Activated T-cell treated with anti-CD3 and anti-CD28 coated beads, Interleukin-2, amount 50 U/mL, for 4 hours (primary cell): ENCODE results near the gene CCR1. TPM values are rescaled to one million over a fixed set of nuclear protein-coding genes. Genes with fewer than 3 reads are reported as not detected.
A peak's percentile ranks its signal among the peaks of the same experiment; 100 is the strongest.
"Not testable (repeated sequence)": the region's sequence is repeated elsewhere in the genome, so short reads cannot be mapped to it uniquely, and the experiment has no call there.

Experiments
- ATAC-seq, 2 donors: fragments of 200-7000 bp; cut with Tn5 transposase; one replicate each; pipeline ENCODE4 v1.10.0; 2021
- DNase-seq: peaks from one replicate; pipeline ENCODE4 v3.0.0-alpha.2; 2020
- H3K27me3 Mint-ChIP-seq: one replicate; pipeline ENCODE4 v1.8.0; 2021; ENCODE audit warnings: low read depth, mixed read lengths
- H3K36me3 Mint-ChIP-seq: one replicate; pipeline ENCODE4 v1.8.0; 2022; ENCODE audit warnings: mixed read lengths; ENCODE audit not compliant: insufficient read depth
- H3K4me1 Mint-ChIP-seq: one replicate; pipeline ENCODE4 v1.8.0; 2021; ENCODE audit warnings: low read depth, mixed read lengths
- H3K4me3 Mint-ChIP-seq: one replicate; pipeline ENCODE4 v1.8.0; 2021; ENCODE audit warnings: mild to moderate bottlenecking, moderate library complexity, mixed read lengths
- H3K9me3 Mint-ChIP-seq: one replicate; pipeline ENCODE4 v1.8.0; 2021; ENCODE audit warnings: mixed read lengths
- total RNA-seq, 3 donors: library from RNA; stranded (reverse); gene quantifications; one replicate each; pipeline ENCODE4 v1.2.1, GENCODE V29; 2021

Gene CCR1
- total RNA-seq, 3 donors from 2014 or later, result 0.57 to 3.2 (median 1.2) TPM

GRCh38 chr3:46222435-46223161 is 14.5 kb upstream of the CCR1 start:
- H3K9me3 Mint-ChIP-seq, result peaks cover 5% of the 10 kb centered on the region
- peaks cover 2% of the 10 kb centered on the region for H3K27me3 Mint-ChIP-seq
- H3K4me3 Mint-ChIP-seq, result no peak overlapping the region
- DNase-seq, result no peak
- ATAC-seq, result no peak
- no peaks in the 10 kb centered on the region for H3K4me1 Mint-ChIP-seq
- peaks cover 2% of the 10 kb centered on the region for H3K36me3 Mint-ChIP-seq

GRCh38 chr3:46221938-46222337 is 13.8 kb upstream of the CCR1 start:
- no peak for DNase-seq
- H3K4me3 Mint-ChIP-seq, result no peak overlapping the region
- peaks cover 5% of the 10 kb centered on the region for H3K9me3 Mint-ChIP-seq
- H3K27me3 Mint-ChIP-seq, result peaks cover 2% of the 10 kb centered on the region
- peaks cover 2% of the 10 kb centered on the region for H3K36me3 Mint-ChIP-seq
- no peak for ATAC-seq
- no peaks in the 10 kb centered on the region for H3K4me1 Mint-ChIP-seq

GRCh38 chr3:46221391-46221790 is 13.3 kb upstream of the CCR1 start:
- no peaks in the 10 kb centered on the region for H3K4me1 Mint-ChIP-seq
- DNase-seq, result no peak
- no peaks in the 10 kb centered on the region for H3K36me3 Mint-ChIP-seq
- no peaks in the 10 kb centered on the region for H3K27me3 Mint-ChIP-seq
- H3K4me3 Mint-ChIP-seq, result no peak overlapping the region
- ATAC-seq, result no peak
- peaks cover 2% of the 10 kb centered on the region for H3K9me3 Mint-ChIP-seq

- Mint-ChIP-seq H3K36me3 (no peaks in the 10 kb centered on the region), H3K9me3 (no peaks in the 10 kb centered on the region), H3K4me1 (no peaks in the 10 kb centered on the region), H3K27me3 (no peaks in the 10 kb centered on the region), H3K4me3 (no peak overlapping the region)
- ATAC-seq (no peak), DNase-seq (no peak)
Observed at GRCh38 chr3:46218196-46218709, 10.1 kb upstream of the CCR1 start.

GRCh38 chr3:46215810-46216414 is 7.8 kb upstream of the CCR1 start:
- H3K27me3 Mint-ChIP-seq, result no peaks in the 10 kb centered on the region
- DNase-seq, result no peak
- H3K4me3 Mint-ChIP-seq, result no peak overlapping the region
- H3K9me3 Mint-ChIP-seq, result no peaks in the 10 kb centered on the region
- no peaks in the 10 kb centered on the region for H3K36me3 Mint-ChIP-seq
- no peak for ATAC-seq
- H3K4me1 Mint-ChIP-seq, result no peaks in the 10 kb centered on the region

- no peaks in the 10 kb centered on the region for H3K36me3 Mint-ChIP-seq
- no peak for ATAC-seq
Observed at GRCh38 chr3:46214751-46215352, 6.7 kb upstream of the CCR1 start.

GRCh38 chr3:46213201-46213600 is 5.1 kb upstream of the CCR1 start:
- DNase-seq (no peak), ATAC-seq (peak; percentile 29 to 53)
- no peaks in the 10 kb centered on the region for H3K36me3 Mint-ChIP-seq
- no peak overlapping the region for H3K4me3 Mint-ChIP-seq
- H3K9me3 Mint-ChIP-seq, result no peaks in the 10 kb centered on the region
- H3K4me1 Mint-ChIP-seq, result peaks cover 12% of the 10 kb centered on the region
- H3K27me3 Mint-ChIP-seq, result no peaks in the 10 kb centered on the region

More at GRCh38 chr3:46214751-46215352, 6.7 kb upstream of the CCR1 start:
- no peak for DNase-seq
- no peaks in the 10 kb centered on the region for H3K27me3 Mint-ChIP-seq
- H3K4me1 Mint-ChIP-seq, result no peaks in the 10 kb centered on the region
- no peaks in the 10 kb centered on the region for H3K9me3 Mint-ChIP-seq
- H3K4me3 Mint-ChIP-seq, result no peak overlapping the region

GRCh38 chr3:46212101-46212500 is 4.0 kb upstream of the CCR1 start:
- no peaks in the 10 kb centered on the region for H3K27me3 Mint-ChIP-seq
- H3K4me1 Mint-ChIP-seq, result peaks cover 22% of the 10 kb centered on the region
- H3K4me3 Mint-ChIP-seq, result no peak overlapping the region
- no peaks in the 10 kb centered on the region for H3K36me3 Mint-ChIP-seq
- DNase-seq, result no peak
- ATAC-seq, result no peak
- H3K9me3 Mint-ChIP-seq, result no peaks in the 10 kb centered on the region

- Mint-ChIP-seq H3K4me1 (peaks cover 27% of the 10 kb centered on the region), H3K36me3 (no peaks in the 10 kb centered on the region), H3K9me3 (no peaks in the 10 kb centered on the region), H3K27me3 (no peaks in the 10 kb centered on the region), H3K4me3 (no peak overlapping the region)
- ATAC-seq (no peak), DNase-seq (no peak)
Observed at GRCh38 chr3:46209746-46210470, 1.8 kb upstream of the CCR1 start.

GRCh38 chr3:46209053-46209452 is 940 bp upstream of the CCR1 start:
- Mint-ChIP-seq H3K36me3 (no peaks in the 10 kb centered on the region), H3K4me3 (no peak overlapping the region), H3K9me3 (no peaks in the 10 kb centered on the region), H3K27me3 (no peaks in the 10 kb centered on the region), H3K4me1 (peaks cover 29% of the 10 kb centered on the region)
- ATAC-seq (no peak), DNase-seq (no peak)

- H3K4me1 Mint-ChIP-seq, result peaks cover 29% of the 10 kb centered on the region
- H3K9me3 Mint-ChIP-seq, ATAC-seq, DNase-seq, H3K27me3 Mint-ChIP-seq, H3K4me3 Mint-ChIP-seq, H3K36me3 Mint-ChIP-seq: not testable (repeated sequence)
Observed at GRCh38 chr3:46207514-46207913, 599 bp downstream of the CCR1 start.

GRCh38 chr3:46206282-46207015 is 1.7 kb downstream of the CCR1 start:
- ATAC-seq, result no peak
- no peaks in the 10 kb centered on the region for H3K36me3 Mint-ChIP-seq
- H3K9me3 Mint-ChIP-seq, result no peaks in the 10 kb centered on the region
- DNase-seq, result no peak
- peaks cover 29% of the 10 kb centered on the region for H3K4me1 Mint-ChIP-seq
- H3K4me3 Mint-ChIP-seq, result no peak overlapping the region
- H3K27me3 Mint-ChIP-seq, result no peaks in the 10 kb centered on the region

GRCh38 chr3:46205286-46205960 is 2.7 kb downstream of the CCR1 start:
- Mint-ChIP-seq H3K27me3 (no peaks in the 10 kb centered on the region), H3K4me1 (peaks cover 29% of the 10 kb centered on the region), H3K9me3 (no peaks in the 10 kb centered on the region), H3K4me3 (no peak overlapping the region), H3K36me3 (no peaks in the 10 kb centered on the region)
- no peak for DNase-seq
- ATAC-seq, result no peak
